GM23338 (cell line): ENCODE data around the gene ZNF524. TPM values are rescaled to one million over a fixed set of nuclear protein-coding genes. Genes with fewer than 3 reads are reported as not detected.

Experiments
- ATAC-seq: fragments of 200-7000 bp; cut with Tn5 transposase; 3 replicates; pipeline ENCODE4 v1.9.1; 2020
- DNase-seq: peaks from one replicate; pipeline ENCODE4 v3.0.0-alpha.2; 2015; ENCODE audit warnings: low spot score
- H2AFZ ChIP-seq: fragments of 200-600 bp; sonication (generic); 2 replicates; pipeline ENCODE4 v1.8.0; 2016; ENCODE audit warnings: antibody characterized with exemption, mild to moderate bottlenecking, moderate library complexity
- H3F3A ChIP-seq: fragments of 200-600 bp; sonication (generic); replicated peaks from 2 replicates; pipeline ENCODE4 v1.8.0; 2017; ENCODE audit warnings: antibody characterized with exemption, mixed run types, low read depth
- H3K27ac ChIP-seq: fragments of 200-600 bp; sonication (generic); 2 replicates; pipeline ENCODE4 v1.6.1; 2016; ENCODE audit warnings: low read depth
- H3K27me3 ChIP-seq: fragments of 200-600 bp; sonication (generic); 2 replicates; pipeline ENCODE4 v1.8.0; 2016; ENCODE audit warnings: mild to moderate bottlenecking, mixed run types, moderate library complexity; ENCODE audit not compliant: insufficient read depth
- H3K36me3 ChIP-seq: fragments of 200-600 bp; sonication (generic); 2 replicates; pipeline ENCODE4 v1.8.0; 2016; ENCODE audit warnings: mild to moderate bottlenecking; ENCODE audit not compliant: insufficient read depth
- H3K4me1 ChIP-seq: fragments of 200-600 bp; sonication (generic); 2 replicates; pipeline ENCODE4 v1.8.0; 2016; ENCODE audit warnings: mild to moderate bottlenecking, moderate library complexity; ENCODE audit not compliant: insufficient read depth
- H3K4me2 ChIP-seq: fragments of 200-600 bp; sonication (generic); 2 replicates; pipeline ENCODE4 v1.7.1; 2017; ENCODE audit warnings: mixed run types
- H3K4me3 ChIP-seq: fragments of 200-600 bp; sonication (generic); 2 replicates; pipeline ENCODE4 v1.6.1; 2016; ENCODE audit warnings: mixed run types
- H3K79me2 ChIP-seq: fragments of 200-600 bp; sonication (generic); replicated peaks from 2 replicates; pipeline ENCODE4 v1.8.0; 2017; ENCODE audit warnings: mild to moderate bottlenecking; ENCODE audit not compliant: insufficient read depth
- H3K9me2 ChIP-seq: fragments of 200-600 bp; sonication (generic); 2 replicates; pipeline ENCODE4 v1.8.0; 2017; ENCODE audit not compliant: insufficient read depth
- H4K20me1 ChIP-seq: fragments of 200-600 bp; sonication (generic); replicated peaks from 2 replicates; pipeline ENCODE4 v1.8.0; 2017; ENCODE audit warnings: mild to moderate bottlenecking; ENCODE audit not compliant: insufficient read depth
- H3K27ac Mint-ChIP-seq: 2 replicates; pipeline ENCODE4 v1.8.0; 2020; ENCODE audit warnings: inconsistent platforms, mild to moderate bottlenecking, moderate library complexity, mixed read lengths
- H3K27me3 Mint-ChIP-seq: 3 replicates; pipeline ENCODE4 v1.8.0; 2022; ENCODE audit warnings: low read depth, mild to moderate bottlenecking, moderate library complexity, mixed read lengths, inconsistent platforms; ENCODE audit not compliant: insufficient read depth, poor library complexity
- H3K36me3 Mint-ChIP-seq: 3 replicates; pipeline ENCODE4 v1.8.0; 2021; ENCODE audit warnings: low read depth, mild to moderate bottlenecking, inconsistent platforms, moderate library complexity, mixed read lengths
- H3K4me1 Mint-ChIP-seq: 3 replicates; pipeline ENCODE4 v1.8.0; 2020; ENCODE audit warnings: mild to moderate bottlenecking, inconsistent platforms, mixed read lengths
- H3K4me3 Mint-ChIP-seq: 3 replicates; pipeline ENCODE4 v1.8.0; 2021; ENCODE audit warnings: moderate library complexity, mild to moderate bottlenecking, inconsistent platforms, mixed read lengths
- H3K9me3 Mint-ChIP-seq: 3 replicates; pipeline ENCODE4 v1.8.0; 2020; ENCODE audit warnings: moderate library complexity, mild to moderate bottlenecking, inconsistent platforms, mixed read lengths
- CREB1 ChIP-seq: fragments of 250-450 bp; sonication (Bioruptor Pico); IDR thresholded peaks from 2 replicates; pipeline ENCODE4 v1.5.0; 2020; ENCODE audit warnings: low read depth, mild to moderate bottlenecking, moderate library complexity
- CTCF ChIP-seq, 2 experiments: fragments of 200-600 bp in 1 of 2; sonication (generic) in 1 of 2; conservative IDR thresholded peaks; 2 replicates each; pipeline versions ENCODE4 v1.5.1 to v1.6.1; 2016 to 2017; ENCODE audit warnings: antibody characterized with exemption in 2 of 2, low read depth in 2 of 2, mild to moderate bottlenecking in 2 of 2, moderate library complexity in 1 of 2
- ETS1 ChIP-seq: IDR thresholded peaks from 2 replicates; pipeline ENCODE4 v1.6.1; 2016; ENCODE audit warnings: antibody characterized with exemption
- JUNB ChIP-seq: IDR thresholded peaks from one replicate; pipeline ENCODE4 v1.6.1; 2016; ENCODE audit warnings: antibody characterized with exemption; ENCODE audit not compliant: unreplicated experiment
- POLR2AphosphoS5 ChIP-seq: IDR thresholded peaks from 2 replicates; pipeline ENCODE4 v1.6.1; 2016; ENCODE audit warnings: antibody characterized with exemption, low read depth
- REST ChIP-seq: IDR thresholded peaks from one replicate; pipeline ENCODE4 v1.6.1; 2018; ENCODE audit warnings: antibody characterized with exemption; ENCODE audit not compliant: unreplicated experiment
- STAT1 ChIP-seq: IDR thresholded peaks from one replicate; pipeline ENCODE4 v1.6.1; 2016; ENCODE audit warnings: antibody characterized with exemption; ENCODE audit not compliant: unreplicated experiment
- ZNF462 ChIP-seq: fragments of 250-450 bp; sonication (Bioruptor Pico); IDR thresholded peaks from 2 replicates; pipeline ENCODE4 v1.5.0; 2020; ENCODE audit warnings: mild to moderate bottlenecking, moderate library complexity
- polyA plus RNA-seq: library from polyadenylated mRNA; unstranded; fragments of >200 nt; fragmentation: Nextera tagmentation; extraction: Ambion mirVana; gene quantifications from 2 replicates; pipeline ENCODE4 v1.2.1, GENCODE V29; 2016
- total RNA-seq: library from RNA; depleted of rRNA; stranded (reverse); fragments of >200 nt; shearing (Covaris generic); gene quantifications from 2 replicates; pipeline ENCODE4 v1.2.3, GENCODE V29; 2014

Gene ZNF524
- total and polyA plus RNA-seq, 2 experiments from 2014 or later, result 6.0 to 8.3 TPM

GRCh38 chr19:55622242-55622969 lies 22.3 kb downstream of the ZNF524 start (continued):
- TF ChIP-seq STAT1 (no peak), POLR2AphosphoS5 (no peak), JUNB (no peak), CREB1 (CRISPR knock-in tag) (no peak), ETS1 (no peak), CTCF (conservative IDR thresholded peaks at IDR 0.05; ENCODE audit: low read depth in 2 of 2) (no peak)

- H3K27me3 Mint-ChIP-seq, result peaks cover 18% of the 10 kb centered on the region
- peaks cover 12% of the 10 kb centered on the region for H3F3A ChIP-seq
- peaks cover 13% of the 10 kb centered on the region; the same call in 2 of the 3 replicates for H3K4me1 Mint-ChIP-seq
- H3K4me3 Mint-ChIP-seq, result peak overlapping the region; percentile 79
- H4K20me1 ChIP-seq, result peaks cover 5% of the 10 kb centered on the region
- H3K4me1 ChIP-seq, result no peaks in the 10 kb centered on the region; the same call in 1 of the 2 replicates
- no peak overlapping the region for H3K27ac Mint-ChIP-seq
- no peaks in the 10 kb centered on the region for H3K36me3 ChIP-seq
- 0 out of 2 replicates have a peak, but pooled peaks cover 5% of the 10 kb centered on the region for H3K27me3 ChIP-seq
- peaks cover 3% of the 10 kb centered on the region; the same call in 2 of the 3 replicates for H3K9me3 Mint-ChIP-seq
- H3K36me3 Mint-ChIP-seq, result peaks cover 35% of the 10 kb centered on the region
- ATAC-seq, result no peak
- peaks cover 9% of the 10 kb centered on the region for H3K79me2 ChIP-seq
- H2AFZ ChIP-seq, result no peak overlapping the region
- no peak overlapping the region for H3K4me3 ChIP-seq
- H3K9me2 ChIP-seq, result no peaks in the 10 kb centered on the region
- DNase-seq, result no peak
- H3K27ac ChIP-seq, result no peak overlapping the region
- H3K4me2 ChIP-seq, result no peak overlapping the region
- TF ChIP-seq CREB1 (CRISPR knock-in tag) (no peak), JUNB (no peak), POLR2AphosphoS5 (no peak), CTCF (conservative IDR thresholded peaks at IDR 0.05; ENCODE audit: low read depth in 2 of 2) (no peak), ZNF462 (CRISPR knock-in tag) (no peak), REST (no peak)
Observed at GRCh38 chr19:55623130-55623529, 23.0 kb downstream of the ZNF524 start.
